GM21423 (cell line): Measurements from ENCODE around the gene SLC6A4.

ENCODE experiments used
- ATAC-seq: cut with Tn5 transposase; IDR thresholded peaks from one replicate; pipeline ENCODE4 v1.9.1; 2021; ENCODE audit warnings: mild to moderate bottlenecking, moderate library complexity; ENCODE audit not compliant: unreplicated experiment

The SLC6A4 gene

GRCh38 chr17:30235386-30236296 lies at the start of gene SLC6A4:
TSS of gene SLC6A4 (minus strand) at chr17:30235697. CDS start at chr17:30221958, 13,739 bp downstream.
- no peak for ATAC-seq

GRCh38 chr17:30279156-30279555 lies 43.7 kb upstream of the SLC6A4 start:
- no peak for ATAC-seq

DNA sequence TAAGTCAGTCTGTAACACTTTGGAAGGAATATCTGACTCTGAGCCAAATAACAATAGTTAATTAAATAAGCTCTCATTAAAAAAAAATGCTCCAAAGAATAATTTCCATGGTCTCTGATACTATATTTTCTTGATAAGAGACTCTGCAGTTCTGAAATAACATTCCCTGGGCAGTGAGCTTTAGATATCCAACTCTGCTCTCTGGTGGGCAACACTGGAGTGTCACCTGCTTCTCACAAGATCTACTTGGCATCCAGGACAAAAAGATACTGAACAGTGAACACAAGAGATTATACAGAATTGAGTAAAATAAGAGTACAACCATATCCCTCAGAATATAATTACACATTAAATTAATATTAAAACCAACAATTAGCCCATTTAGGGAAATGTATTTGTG lies 42.5 kb upstream of the SLC6A4 start:
- no peak for ATAC-seq

DNA sequence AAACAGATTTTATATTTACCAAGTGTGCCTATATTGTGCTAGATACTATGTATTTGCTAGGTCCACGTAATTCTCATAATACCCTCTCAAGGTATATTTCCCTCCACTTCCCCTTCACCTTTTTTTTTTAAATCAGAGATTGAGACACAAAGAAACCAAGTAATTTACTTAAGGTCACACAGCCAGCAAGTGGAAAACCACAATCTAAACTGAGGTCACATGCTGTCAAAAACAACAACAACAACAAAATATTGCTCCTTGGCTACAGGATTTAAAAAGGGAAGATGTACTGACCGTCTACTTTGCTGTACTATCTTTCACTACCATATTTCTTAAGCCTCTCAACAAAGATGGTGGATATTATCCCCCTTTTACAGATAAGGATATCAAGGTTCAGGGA lies 40.4 kb upstream of the SLC6A4 start:
- ATAC-seq: no peak

DNA sequence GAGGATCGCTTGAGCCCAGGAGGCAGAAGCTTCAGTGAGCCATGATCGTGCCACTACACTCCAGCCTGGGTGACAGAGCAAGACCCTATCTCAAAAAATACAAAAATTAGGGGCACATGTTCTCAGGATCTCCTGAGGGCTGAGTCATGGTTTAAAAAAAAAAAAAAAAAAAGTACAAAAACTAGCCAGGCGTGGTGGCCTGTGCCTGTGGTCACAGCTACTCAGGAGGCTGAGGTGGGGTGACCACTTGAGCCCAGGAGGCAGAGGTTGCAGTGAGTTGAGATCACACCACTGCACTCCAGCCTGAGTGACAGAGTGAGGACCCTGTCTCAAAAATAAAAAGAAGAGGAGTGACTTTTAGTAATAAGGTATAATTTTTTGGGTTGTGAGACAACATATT lies 39.4 kb upstream of the SLC6A4 start:
- no peak for ATAC-seq

DNA sequence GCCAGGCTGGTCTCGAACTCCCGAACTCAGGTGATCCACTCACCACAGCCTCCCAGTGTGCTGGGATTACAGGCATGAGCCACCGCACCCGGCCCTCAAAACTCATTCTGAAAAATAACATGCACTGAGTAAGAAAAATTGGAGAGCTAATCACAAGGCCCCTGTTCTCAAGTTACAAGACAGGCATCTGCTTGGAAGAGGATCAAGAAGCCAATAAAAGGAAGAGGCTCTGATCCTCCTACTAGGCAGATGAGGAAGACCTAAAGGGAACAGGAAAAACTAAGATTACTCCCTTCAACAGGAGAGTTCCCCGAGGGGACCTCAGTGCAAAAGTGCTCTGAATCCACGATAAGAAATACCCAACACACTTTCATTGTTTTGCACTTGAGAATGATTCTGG lies 37.9 kb upstream of the SLC6A4 start:
- no peak for ATAC-seq

GRCh38 chr17:30271102-30271501 lies 35.6 kb upstream of the SLC6A4 start:
- ATAC-seq: no peak

- no peak for ATAC-seq
Measured at GRCh38 chr17:30267625-30268024, 32.1 kb upstream of the SLC6A4 start.

DNA sequence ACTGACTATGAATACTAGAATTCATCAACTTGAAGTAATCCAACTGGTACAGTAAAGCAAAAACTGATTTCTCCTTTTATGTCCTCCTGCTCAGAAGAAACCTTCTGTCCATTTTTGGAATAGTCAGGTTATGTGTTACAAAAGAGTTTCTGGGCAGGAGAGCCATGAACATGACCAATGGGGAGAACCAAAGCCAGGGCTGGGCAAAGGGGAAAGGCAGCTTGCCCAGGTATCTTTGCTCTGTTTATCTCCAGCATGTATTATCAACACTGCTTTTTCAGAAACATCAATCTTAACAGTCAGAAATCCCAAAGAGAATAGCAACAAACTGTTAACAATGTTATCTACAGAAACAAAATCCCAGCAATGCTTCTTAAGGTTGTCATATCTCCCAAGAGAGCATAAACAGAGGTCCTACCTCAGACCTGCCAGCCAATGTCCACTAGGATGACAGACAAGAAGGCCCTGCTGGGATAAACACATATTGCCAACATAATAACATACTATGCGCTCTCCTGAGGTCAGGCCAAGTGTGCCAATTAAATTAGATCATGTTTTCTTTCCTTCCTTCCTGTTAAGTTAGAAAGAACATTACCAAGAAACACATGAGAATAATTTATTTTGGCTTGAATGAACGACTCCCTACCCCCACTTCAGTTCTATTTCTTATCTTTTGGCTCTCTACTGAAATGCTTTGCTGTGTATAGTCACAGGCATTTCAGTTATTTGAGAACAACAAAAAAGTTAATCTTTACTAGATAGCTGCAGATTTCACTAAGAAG lies 28.2 kb upstream of the SLC6A4 start:
- no peak for ATAC-seq

GRCh38 chr17:30256756-30257506 lies 21.4 kb upstream of the SLC6A4 start:
- ATAC-seq: no peak

- no peak for ATAC-seq
Measured at GRCh38 chr17:30254150-30254549, 18.7 kb upstream of the SLC6A4 start.

- ATAC-seq: no peak
Measured at GRCh38 chr17:30253312-30253711, 17.8 kb upstream of the SLC6A4 start.

- no peak for ATAC-seq
Measured at GRCh38 chr17:30251931-30252330, 16.4 kb upstream of the SLC6A4 start.

- no peak for ATAC-seq
Measured at GRCh38 chr17:30249460-30249859, 14.0 kb upstream of the SLC6A4 start.

DNA sequence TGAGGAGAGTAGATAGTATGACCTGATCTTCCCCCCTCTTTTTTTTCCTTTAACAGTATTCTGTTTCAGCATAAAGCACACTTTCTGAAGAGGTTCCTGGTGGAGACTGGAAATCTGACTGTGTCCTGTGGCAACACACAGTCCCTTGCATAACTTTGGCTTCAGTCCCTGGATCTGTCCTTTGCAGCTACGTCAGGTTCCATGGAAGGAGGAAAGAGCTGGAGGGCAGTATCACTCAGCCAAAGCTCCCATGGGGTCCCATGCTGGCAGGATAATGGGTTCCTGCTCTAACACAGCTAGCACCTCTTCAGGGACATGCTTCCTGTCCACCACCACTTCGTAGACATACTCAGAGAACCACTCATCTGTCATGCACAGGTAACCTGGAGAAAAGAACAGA lies 13.3 kb upstream of the SLC6A4 start:
- no peak for ATAC-seq

- ATAC-seq: no peak
Measured at GRCh38 chr17:30246460-30246859, 11.0 kb upstream of the SLC6A4 start.

- no peak for ATAC-seq
Measured at GRCh38 chr17:30244853-30245385, 9.4 kb upstream of the SLC6A4 start.

- no peak for ATAC-seq
Measured at GRCh38 chr17:30243568-30243967, 8.1 kb upstream of the SLC6A4 start.

DNA sequence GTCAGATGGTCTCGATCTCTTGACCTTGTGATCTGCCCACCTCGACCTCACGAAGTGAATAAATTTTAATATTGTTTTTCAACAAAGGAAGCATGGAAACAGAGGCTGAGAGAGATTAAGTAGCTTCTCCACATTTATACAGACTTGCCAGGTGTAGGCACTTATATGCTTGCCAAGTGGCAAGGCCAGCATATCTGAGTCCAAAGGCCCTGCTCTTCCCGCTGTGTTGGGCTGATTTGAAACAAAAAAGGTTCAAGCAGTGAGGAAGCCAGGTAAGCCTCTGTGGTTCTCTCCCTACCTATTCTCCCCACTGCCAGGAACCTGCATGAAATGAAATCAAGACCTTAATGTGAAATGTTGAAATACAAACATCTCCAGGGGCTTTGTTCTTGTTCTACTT lies 7.5 kb upstream of the SLC6A4 start:
- ATAC-seq: no peak

GRCh38 chr17:30241051-30241450 lies 5.6 kb upstream of the SLC6A4 start:
- no peak for ATAC-seq

DNA sequence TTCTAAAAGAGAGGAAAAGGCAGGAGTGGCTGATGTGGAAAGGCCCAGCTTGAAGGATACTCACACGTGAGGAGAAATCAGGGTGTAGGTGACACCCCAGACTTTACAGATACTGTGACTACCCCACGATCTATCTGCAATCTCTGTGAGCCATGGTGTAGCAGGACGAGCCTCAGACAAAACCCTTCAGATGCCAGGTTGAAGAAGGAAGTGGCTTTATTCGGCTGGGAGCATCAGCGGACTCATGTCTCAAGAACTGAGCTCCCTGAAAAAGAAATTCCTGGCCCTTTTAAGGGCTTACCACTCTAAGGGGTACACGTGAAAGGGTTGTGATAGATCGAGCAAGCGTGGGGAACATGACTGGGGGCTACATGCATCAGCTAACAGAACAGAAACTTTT lies 4.7 kb upstream of the SLC6A4 start:
- ATAC-seq: no peak
